HepG2 (cell line): ENCODE data around the gene AKAP3. TPM values are rescaled to one million over a fixed set of nuclear protein-coding genes. Genes with fewer than 3 reads are reported as not detected.
A peak's percentile ranks its signal among the peaks of the same experiment; 100 is the strongest.

Experiments used
- ARNT2 ChIP-seq: sonication (generic); formaldehyde crosslinking; IDR thresholded peaks from 2 replicates; pipeline ENCODE4 v1.8.0; 2022; ENCODE audit warnings: mild to moderate bottlenecking, low read depth, missing genetic modification reagents, moderate library complexity
- ETV5 ChIP-seq: IDR thresholded peaks from 2 replicates; pipeline ENCODE4 v1.6.1; 2018; ENCODE audit warnings: missing biosample characterization, missing genetic modification reagents, inconsistent platforms, borderline replicate concordance
- JUNB ChIP-seq: sonication (generic); formaldehyde crosslinking; IDR thresholded peaks from 2 replicates; pipeline ENCODE4 v1.8.0; 2022; ENCODE audit warnings: missing genetic modification reagents, mild to moderate bottlenecking, borderline replicate concordance
- KDM2A ChIP-seq: sonication (generic); formaldehyde crosslinking; IDR thresholded peaks from 2 replicates; pipeline ENCODE4 v1.4.0; 2020; ENCODE audit warnings: low read depth, missing genetic modification reagents, borderline replicate concordance
- NKX3-1 ChIP-seq: sonication (generic); formaldehyde crosslinking; IDR thresholded peaks from 2 replicates; pipeline ENCODE4 v1.5.0; 2020; ENCODE audit warnings: missing genetic modification reagents
- SALL2 ChIP-seq: sonication (generic); formaldehyde crosslinking; IDR thresholded peaks from 2 replicates; pipeline ENCODE4 v1.8.1; 2023; ENCODE audit warnings: mild to moderate bottlenecking, missing genetic modification reagents, inconsistent platforms
- SNAI1 ChIP-seq: sonication (generic); formaldehyde crosslinking; IDR thresholded peaks from 2 replicates; pipeline ENCODE4 v1.5.0; 2020; ENCODE audit warnings: mild to moderate bottlenecking, missing genetic modification reagents, borderline replicate concordance
- TFE3 ChIP-seq: IDR thresholded peaks from 2 replicates; pipeline ENCODE4 v1.6.1; 2016
- THAP7 ChIP-seq: sonication (generic); formaldehyde crosslinking; IDR thresholded peaks from 2 replicates; pipeline ENCODE4 v1.8.1; 2023; ENCODE audit warnings: mild to moderate bottlenecking, missing genetic modification reagents
- ZBTB43 ChIP-seq: sonication (generic); formaldehyde crosslinking; conservative IDR thresholded peaks from 2 replicates; pipeline ENCODE4 v1.4.0; 2020; ENCODE audit warnings: missing genetic modification reagents
- ZNF138 ChIP-seq: sonication (generic); formaldehyde crosslinking; IDR thresholded peaks from 2 replicates; pipeline ENCODE4 v1.5.0; 2020; ENCODE audit warnings: mild to moderate bottlenecking, low read depth, missing genetic modification reagents
- ZNF333 ChIP-seq: sonication (generic); formaldehyde crosslinking; IDR thresholded peaks from 2 replicates; pipeline ENCODE4 v1.4.0; 2020; ENCODE audit warnings: mild to moderate bottlenecking, missing genetic modification reagents, borderline replicate concordance
- ZNF503 ChIP-seq: sonication (generic); formaldehyde crosslinking; IDR thresholded peaks from 2 replicates; pipeline ENCODE4 v1.4.0; 2020; ENCODE audit warnings: missing genetic modification reagents
- ZNF609 ChIP-seq: sonication (generic); formaldehyde crosslinking; IDR thresholded peaks from 2 replicates; pipeline ENCODE4 v1.4.0; 2020; ENCODE audit warnings: mild to moderate bottlenecking, missing genetic modification reagents, borderline replicate concordance
- ZNF672 ChIP-seq: sonication (generic); formaldehyde crosslinking; IDR thresholded peaks from 2 replicates; pipeline ENCODE4 v1.8.1; 2022; ENCODE audit warnings: missing genetic modification reagents
- ZNF7 ChIP-seq: IDR thresholded peaks from 2 replicates; pipeline ENCODE4 v1.6.1; 2016; ENCODE audit warnings: missing biosample characterization, missing genetic modification reagents
- ZNF713 ChIP-seq: sonication (generic); formaldehyde crosslinking; IDR thresholded peaks from 2 replicates; pipeline ENCODE4 v1.4.0; 2020; ENCODE audit warnings: mild to moderate bottlenecking, missing genetic modification reagents
- ZNF775 ChIP-seq: sonication (generic); formaldehyde crosslinking; IDR thresholded peaks from 2 replicates; pipeline ENCODE4 v1.4.0; 2020; ENCODE audit warnings: missing genetic modification reagents, mild to moderate bottlenecking, moderate library complexity, borderline replicate concordance
- polyA plus RNA-seq, 8 experiments: library from polyadenylated mRNA; depleted of rRNA in 3 of 8; stranded (reverse) in 7 of 8; unstranded in 1 of 8; fragments of >200 nt; fragmentation: Illumina TruSeq in 4 of 8; extraction: Trizol in 4 of 8; gene quantifications; 2 replicates each; pipeline versions ENCODE4 v1.2.1 to v1.2.3, GENCODE V29; 2011 to 2016; ENCODE audit warnings: low read depth in 4 of 8, missing spikeins in 1 of 8, mixed read lengths in 1 of 8; ENCODE audit not compliant: insufficient read depth in 1 of 8
- total RNA-seq, 5 experiments: library from RNA; depleted of rRNA; stranded (reverse); fragments of >200 nt; fragmentation: Illumina TruSeq; extraction: Trizol; gene quantifications; 2 replicates each; pipeline ENCODE4 v1.2.3, GENCODE V29; 2016; ENCODE audit warnings: low read depth in 1 of 5

Gene AKAP3
- total and polyA plus RNA-seq, 2 of the 13 experiments (the other 11 are each of a cell fraction or from before 2014, with no cell fraction given), result 0.22 to 0.49 TPM

- TF ChIP-seq ZNF609 (CRISPR knock-in tag) (0 out of 2 replicates have a peak, but pooled peaks have one; percentile 15), ZBTB43 (CRISPR knock-in tag) (no peak), ZNF713 (no peak), ZNF7 (CRISPR knock-in tag) (no peak), ZNF503 (0 out of 2 replicates have a peak, but pooled peaks have one; percentile 24), TFE3 (peak; percentile 21; the same call in 1 of the 2 replicates), SALL2 (CRISPR knock-in tag) (peak; percentile 37; the same call in 1 of the 2 replicates), SNAI1 (CRISPR knock-in tag) (no peak), ZNF672 (CRISPR knock-in tag) (no peak), ZNF775 (no peak), ETV5 (CRISPR knock-in tag) (no peak), ARNT2 (CRISPR knock-in tag) (no peak), THAP7 (CRISPR knock-in tag) (no peak), JUNB (CRISPR knock-in tag) (no peak), ZNF138 (no peak), NKX3-1 (CRISPR knock-in tag) (no peak), KDM2A (CRISPR knock-in tag) (peak; percentile 91), ZNF333 (no peak)
Measured at GRCh38 chr12:4648501-4649357, at the start of gene AKAP3, which contains the start of gene NDUFA9 (continued).
